Measurements from ENCODE around the gene AOPEP. TPM values are rescaled to one million over a fixed set of nuclear protein-coding genes. Genes with fewer than 3 reads are reported as not detected.
A peak's percentile ranks its signal among the peaks of the same experiment; 100 is the strongest.

AOPEP gene
- total and polyA plus RNA-seq, 2 of the 13 experiments (the other 11 are each of a cell fraction or from before 2014, with no cell fraction given), result 22.2 to 41.6 TPM

GRCh38 chr9:94827584-94828304 lies 101.2 kb downstream of the AOPEP start (continued):
- TF ChIP-seq ARID5B (CRISPR knock-in tag; IDR thresholded peaks at IDR 0.05), result peak; percentile 89
- peak; percentile 85 for TF ChIP-seq HMG20A (CRISPR knock-in tag; IDR thresholded peaks at IDR 0.05; ENCODE audit: borderline replicate concordance)
- TF ChIP-seq TCF7 (IDR thresholded peaks at IDR 0.05; ENCODE audit: low read depth), result peak; percentile 96
- peak; percentile 72; the same call in 1 of the 2 replicates for TF ChIP-seq ZNF124 (CRISPR knock-in tag; IDR thresholded peaks at IDR 0.05)
- TF ChIP-seq ZNF232 (CRISPR knock-in tag; IDR thresholded peaks at IDR 0.05; ENCODE audit: borderline replicate concordance), result no peak
- peak; percentile 59; the same call in 1 of the 2 replicates for TF ChIP-seq KAT8 (CRISPR knock-in tag; IDR thresholded peaks at IDR 0.05)
- no peak for TF ChIP-seq ZNF776 (CRISPR knock-in tag; IDR thresholded peaks at IDR 0.05)
- TF ChIP-seq, protein P1, sequence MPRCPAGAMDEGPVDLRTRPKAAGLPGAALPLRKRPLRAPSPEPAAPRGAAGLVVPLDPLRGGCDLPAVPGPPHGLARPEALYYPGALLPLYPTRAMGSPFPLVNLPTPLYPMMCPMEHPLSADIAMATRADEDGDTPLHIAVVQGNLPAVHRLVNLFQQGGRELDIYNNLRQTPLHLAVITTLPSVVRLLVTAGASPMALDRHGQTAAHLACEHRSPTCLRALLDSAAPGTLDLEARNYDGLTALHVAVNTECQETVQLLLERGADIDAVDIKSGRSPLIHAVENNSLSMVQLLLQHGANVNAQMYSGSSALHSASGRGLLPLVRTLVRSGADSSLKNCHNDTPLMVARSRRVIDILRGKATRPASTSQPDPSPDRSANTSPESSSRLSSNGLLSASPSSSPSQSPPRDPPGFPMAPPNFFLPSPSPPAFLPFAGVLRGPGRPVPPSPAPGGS (CRISPR knock-in tag; IDR thresholded peaks at IDR 0.05), result no peak
- TF ChIP-seq ZFP37 (CRISPR knock-in tag; IDR thresholded peaks at IDR 0.05; ENCODE audit: borderline replicate concordance), result no peak
- no peak for TF ChIP-seq JUNB (CRISPR knock-in tag; IDR thresholded peaks at IDR 0.05; ENCODE audit: borderline replicate concordance)
- no peak for TF ChIP-seq ZNF468 (CRISPR knock-in tag; IDR thresholded peaks at IDR 0.05)
- peak; percentile 92 for TF ChIP-seq KDM6A (CRISPR knock-in tag; IDR thresholded peaks at IDR 0.05; ENCODE audit: low read depth)
- no peak; the same call in 1 of the 2 replicates for TF ChIP-seq EHMT2 (IDR thresholded peaks at IDR 0.05; ENCODE audit: borderline replicate concordance, low read depth, low read length)
- TF ChIP-seq ZSCAN20 (CRISPR knock-in tag; IDR thresholded peaks at IDR 0.05; ENCODE audit: borderline replicate concordance), result peak; percentile 94; the same call in 1 of the 2 replicates
- TF ChIP-seq ZNF160 (CRISPR knock-in tag; IDR thresholded peaks at IDR 0.05), result no peak
- no peak for TF ChIP-seq ARHGAP35 (CRISPR knock-in tag; IDR thresholded peaks at IDR 0.05; ENCODE audit: borderline replicate concordance)
- TF ChIP-seq NCOR1 (IDR thresholded peaks at IDR 0.05; ENCODE audit: borderline replicate concordance, low read length), result peak; percentile 80
- peak; percentile 31 to 95; a peak in 3 of 4 replicates for TF ChIP-seq EP300 (IDR thresholded peaks at IDR 0.05; ENCODE audit: low read depth in 2 of 2, low read length in 2 of 2)
- TF ChIP-seq EP300 (CRISPR knock-in tag; IDR thresholded peaks at IDR 0.05; ENCODE audit: borderline replicate concordance), result peak; percentile 75; the same call in 1 of the 2 replicates
- no peak for TF ChIP-seq ATAD3A (CRISPR knock-in tag; IDR thresholded peaks at IDR 0.05)
- peak; percentile 81; the same call in 1 of the 2 replicates for TF ChIP-seq CEBPB (IDR thresholded peaks at IDR 0.05; ENCODE audit: borderline replicate concordance, low read depth, low read length)
- TF ChIP-seq THAP9 (CRISPR knock-in tag; IDR thresholded peaks at IDR 0.05; ENCODE audit: borderline replicate concordance), result no peak
- 0 out of 2 replicates have a peak, but pooled peaks have one; percentile 27 for TF ChIP-seq HNRNPL (IDR thresholded peaks at IDR 0.05; ENCODE audit: low read depth, low read length)
